T1000 (cell line): ENCODE results near the gene MCHR2.

Experiments used
- DNase-seq: peaks from one replicate; lab custom pipeline; 2025; ENCODE audit warnings: mixed read lengths; lab: John Stamatoyannopoulos, UW

The MCHR2 gene

GRCh38 chr6:99905209-99906106 is 88.6 kb downstream of the MCHR2 start:
- no peak for DNase-seq

GRCh38 chr6:99901596-99902384 is 92.2 kb downstream of the MCHR2 start:
- no peak for DNase-seq

- DNase-seq: no peak
Measured at GRCh38 chr6:99894815-99895214, 99.2 kb downstream of the MCHR2 start.

- no peak for DNase-seq
Measured at GRCh38 chr6:99887066-99887465, 107.0 kb downstream of the MCHR2 start.

GRCh38 chr6:99885051-99885450 is 109.0 kb downstream of the MCHR2 start:
- DNase-seq: no peak

GRCh38 chr6:99882128-99882702 is 111.8 kb downstream of the MCHR2 start:
- no peak for DNase-seq

GRCh38 chr6:99879431-99879830 is 114.6 kb downstream of the MCHR2 start:
- DNase-seq: no peak

- DNase-seq: no peak
Measured at GRCh38 chr6:99875068-99875467, 119.0 kb downstream of the MCHR2 start.

GRCh38 chr6:99873084-99873483 is 120.9 kb downstream of the MCHR2 start:
- no peak for DNase-seq

GRCh38 chr6:99871641-99872040 is 122.4 kb downstream of the MCHR2 start:
- no peak for DNase-seq
